WTC11 (cell line): ENCODE data around the gene ZNF622. TPM values are rescaled to one million over a fixed set of nuclear protein-coding genes. Genes with fewer than 3 reads are reported as not detected.

Experiments
- ATAC-seq: fragments of 200-7000 bp; cut with Tn5 transposase; 2 replicates; pipeline ENCODE4 v1.10.0; 2021; ENCODE audit warnings: mild to moderate bottlenecking, moderate library complexity
- CTCF ChIA-PET: fragments of 300-600 bp; sonication (Branson Sonifier 250); formaldehyde crosslinking; loops from one replicate; lab custom pipeline; 2021; ENCODE audit warnings: antibody characterized with exemption; lab: Charles Lee
- POLR2A ChIA-PET: fragments of 350-600 bp; sonication (Branson Sonifier 250); formaldehyde crosslinking; loops from one replicate; lab custom pipeline; 2021; ENCODE audit warnings: antibody characterized with exemption; lab: Charles Lee
- DNase-seq: peaks from one replicate; pipeline ENCODE4 v3.0.0; 2021; ENCODE audit warnings: low spot score
- H3K27ac Mint-ChIP-seq: 2 replicates; pipeline ENCODE4 v1.8.0; 2021; ENCODE audit warnings: mixed read lengths
- H3K27me3 Mint-ChIP-seq: 2 replicates; pipeline ENCODE4 v1.8.0; 2021; ENCODE audit warnings: low read depth, mild to moderate bottlenecking, moderate library complexity, mixed read lengths
- H3K36me3 Mint-ChIP-seq: 2 replicates; pipeline ENCODE4 v1.8.0; 2021; ENCODE audit warnings: mixed read lengths
- H3K4me1 Mint-ChIP-seq: 2 replicates; pipeline ENCODE4 v1.8.0; 2022; ENCODE audit warnings: mixed read lengths
- H3K4me3 Mint-ChIP-seq: 2 replicates; pipeline ENCODE4 v1.8.0; 2021; ENCODE audit warnings: mild to moderate bottlenecking, moderate library complexity, mixed read lengths
- H3K9me3 Mint-ChIP-seq: 2 replicates; pipeline ENCODE4 v1.8.0; 2021; ENCODE audit warnings: mixed read lengths
- ATF1 ChIP-seq: sonication (generic); formaldehyde crosslinking; IDR thresholded peaks from 2 replicates; pipeline ENCODE4 v1.8.1; 2023; ENCODE audit warnings: mild to moderate bottlenecking, moderate library complexity, missing genetic modification reagents
- CREM ChIP-seq: sonication (generic); formaldehyde crosslinking; IDR thresholded peaks from 2 replicates; pipeline ENCODE4 v1.8.1; 2022; ENCODE audit warnings: mild to moderate bottlenecking, missing genetic modification reagents, moderate library complexity
- FOXJ3 ChIP-seq: sonication (generic); formaldehyde crosslinking; IDR thresholded peaks from 2 replicates; pipeline ENCODE4 v1.9.0; 2021; ENCODE audit warnings: missing genetic modification reagents, mild to moderate bottlenecking, borderline replicate concordance
- FOXK1 ChIP-seq: sonication (generic); formaldehyde crosslinking; IDR thresholded peaks from 2 replicates; pipeline ENCODE4 v1.8.0; 2022; ENCODE audit warnings: mild to moderate bottlenecking, moderate library complexity, missing genetic modification reagents
- GRHL2 ChIP-seq: fragments of 250-450 bp; sonication (Bioruptor Pico); IDR thresholded peaks from 2 replicates; pipeline ENCODE4 v1.8.0; 2022; ENCODE audit warnings: mild to moderate bottlenecking, moderate library complexity; ENCODE audit not compliant: insufficient replicate concordance, severe bottlenecking
- HMGA2 ChIP-seq: fragments of 250-450 bp; sonication (Bioruptor Pico); IDR thresholded peaks from 2 replicates; pipeline ENCODE4 v1.4.0; 2021; ENCODE audit warnings: mild to moderate bottlenecking, moderate library complexity
- MYBL2 ChIP-seq: sonication (generic); formaldehyde crosslinking; IDR thresholded peaks from 2 replicates; pipeline ENCODE4 v1.8.1; 2023; ENCODE audit warnings: mild to moderate bottlenecking, moderate library complexity, missing genetic modification reagents
- OVOL2 ChIP-seq: fragments of 250-450 bp; sonication (Bioruptor Pico); IDR thresholded peaks from 2 replicates; pipeline ENCODE4 v1.9.0; 2021; ENCODE audit warnings: mild to moderate bottlenecking, borderline replicate concordance
- PRRX2 ChIP-seq: fragments of 250-450 bp; sonication (Bioruptor Pico); IDR thresholded peaks from 2 replicates; pipeline ENCODE4 v1.8.0; 2021; ENCODE audit warnings: mild to moderate bottlenecking
- TCF7 ChIP-seq: sonication (generic); formaldehyde crosslinking; IDR thresholded peaks from 2 replicates; pipeline ENCODE4 v1.8.0; 2022; ENCODE audit warnings: mild to moderate bottlenecking, low read depth, missing genetic modification reagents, moderate library complexity
- ZNF232 ChIP-seq: sonication (generic); formaldehyde crosslinking; IDR thresholded peaks from 2 replicates; pipeline ENCODE4 v1.8.0; 2022; ENCODE audit warnings: mild to moderate bottlenecking, missing genetic modification reagents
- ZNF396 ChIP-seq: fragments of 250-450 bp; sonication (Bioruptor Pico); IDR thresholded peaks from 2 replicates; pipeline ENCODE4 v1.8.0; 2021; ENCODE audit warnings: mild to moderate bottlenecking, moderate library complexity, borderline replicate concordance
- total RNA-seq: library from RNA; stranded (reverse); gene quantifications from 3 replicates; pipeline ENCODE4 v1.2.3, GENCODE V29; 2021
- TF ChIP-seq, protein P1 (sequence below): sonication (generic); formaldehyde crosslinking; IDR thresholded peaks from 2 replicates; pipeline ENCODE4 v1.8.1; 2023; ENCODE audit warnings: mild to moderate bottlenecking, missing genetic modification reagents, moderate library complexity
- TF ChIP-seq, protein P2 (sequence below): sonication (generic); formaldehyde crosslinking; IDR thresholded peaks from 2 replicates; pipeline ENCODE4 v1.8.1; 2023; ENCODE audit warnings: mild to moderate bottlenecking, missing genetic modification reagents, moderate library complexity
- TF ChIP-seq, protein P3 (sequence below): sonication (generic); formaldehyde crosslinking; IDR thresholded peaks from 2 replicates; pipeline ENCODE4 v1.8.1; 2022; ENCODE audit warnings: low read depth, missing genetic modification reagents, borderline replicate concordance
- TF ChIP-seq, protein P4 (sequence below): sonication (generic); formaldehyde crosslinking; IDR thresholded peaks from 2 replicates; pipeline ENCODE4 v1.8.0; 2022; ENCODE audit warnings: mild to moderate bottlenecking, missing genetic modification reagents
- TF ChIP-seq, protein P5 (sequence below): sonication (generic); formaldehyde crosslinking; IDR thresholded peaks from 2 replicates; pipeline ENCODE4 v1.8.0; 2022; ENCODE audit warnings: mild to moderate bottlenecking, missing genetic modification reagents
- TF ChIP-seq, protein P6 (sequence below): fragments of 250-450 bp; sonication (Bioruptor Pico); IDR thresholded peaks from 2 replicates; pipeline ENCODE4 v1.8.0; 2021; ENCODE audit warnings: mild to moderate bottlenecking
- TF ChIP-seq, protein P7 (sequence below): sonication (generic); formaldehyde crosslinking; IDR thresholded peaks from 2 replicates; pipeline ENCODE4 v1.8.0; 2022; ENCODE audit warnings: mild to moderate bottlenecking, missing genetic modification reagents
- TF ChIP-seq, protein P8 (sequence below): sonication (generic); formaldehyde crosslinking; IDR thresholded peaks from 2 replicates; pipeline ENCODE4 v1.8.1; 2022; ENCODE audit warnings: mild to moderate bottlenecking, missing genetic modification reagents, moderate library complexity, borderline replicate concordance
- TF ChIP-seq, protein P9 (sequence below): sonication (generic); formaldehyde crosslinking; IDR thresholded peaks from 2 replicates; pipeline ENCODE4 v1.8.1; 2022; ENCODE audit warnings: mild to moderate bottlenecking, moderate library complexity, missing genetic modification reagents

ZNF622 gene
- total RNA-seq, 1 experiment from 2014 or later: 37.9 TPM

DNA sequence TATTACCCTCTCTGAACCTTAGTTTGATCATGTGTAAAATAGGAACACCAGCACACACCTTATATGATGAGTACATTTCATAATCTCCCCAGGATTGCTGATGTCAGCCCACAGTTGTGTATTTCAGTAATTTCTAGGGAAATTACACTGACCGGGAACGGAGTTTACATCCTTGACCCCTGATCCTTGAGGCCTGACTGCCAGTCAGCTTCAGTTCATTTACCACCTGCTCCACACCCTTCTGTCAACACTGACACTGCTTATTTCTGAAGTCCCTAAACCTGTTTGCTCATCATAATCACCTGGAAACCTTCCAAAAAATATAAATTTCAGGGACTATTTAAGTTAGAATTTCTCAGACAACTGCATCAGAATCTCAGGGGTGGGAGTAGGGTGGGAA is 55.3 kb downstream of the ZNF622 start:
- ChIA-PET POLR2A (no interaction called here), CTCF (no interaction called here)
- TF ChIP-seq, protein P1, sequence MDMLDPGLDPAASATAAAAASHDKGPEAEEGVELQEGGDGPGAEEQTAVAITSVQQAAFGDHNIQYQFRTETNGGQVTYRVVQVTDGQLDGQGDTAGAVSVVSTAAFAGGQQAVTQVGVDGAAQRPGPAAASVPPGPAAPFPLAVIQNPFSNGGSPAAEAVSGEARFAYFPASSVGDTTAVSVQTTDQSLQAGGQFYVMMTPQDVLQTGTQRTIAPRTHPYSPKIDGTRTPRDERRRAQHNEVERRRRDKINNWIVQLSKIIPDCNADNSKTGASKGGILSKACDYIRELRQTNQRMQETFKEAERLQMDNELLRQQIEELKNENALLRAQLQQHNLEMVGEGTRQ (CRISPR knock-in tag): no peak
- TF ChIP-seq, protein P2, sequence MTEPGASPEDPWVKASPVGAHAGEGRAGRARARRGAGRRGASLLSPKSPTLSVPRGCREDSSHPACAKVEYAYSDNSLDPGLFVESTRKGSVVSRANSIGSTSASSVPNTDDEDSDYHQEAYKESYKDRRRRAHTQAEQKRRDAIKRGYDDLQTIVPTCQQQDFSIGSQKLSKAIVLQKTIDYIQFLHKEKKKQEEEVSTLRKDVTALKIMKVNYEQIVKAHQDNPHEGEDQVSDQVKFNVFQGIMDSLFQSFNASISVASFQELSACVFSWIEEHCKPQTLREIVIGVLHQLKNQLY (CRISPR knock-in tag): no peak
- TF ChIP-seq HMGA2 (CRISPR knock-in tag) (no peak), GRHL2 (CRISPR knock-in tag) (no peak), ZNF232 (CRISPR knock-in tag) (no peak), FOXJ3 (no peak), ATF1 (no peak), FOXK1 (CRISPR knock-in tag) (no peak), CREM (CRISPR knock-in tag) (no peak)
- TF ChIP-seq, protein P3, sequence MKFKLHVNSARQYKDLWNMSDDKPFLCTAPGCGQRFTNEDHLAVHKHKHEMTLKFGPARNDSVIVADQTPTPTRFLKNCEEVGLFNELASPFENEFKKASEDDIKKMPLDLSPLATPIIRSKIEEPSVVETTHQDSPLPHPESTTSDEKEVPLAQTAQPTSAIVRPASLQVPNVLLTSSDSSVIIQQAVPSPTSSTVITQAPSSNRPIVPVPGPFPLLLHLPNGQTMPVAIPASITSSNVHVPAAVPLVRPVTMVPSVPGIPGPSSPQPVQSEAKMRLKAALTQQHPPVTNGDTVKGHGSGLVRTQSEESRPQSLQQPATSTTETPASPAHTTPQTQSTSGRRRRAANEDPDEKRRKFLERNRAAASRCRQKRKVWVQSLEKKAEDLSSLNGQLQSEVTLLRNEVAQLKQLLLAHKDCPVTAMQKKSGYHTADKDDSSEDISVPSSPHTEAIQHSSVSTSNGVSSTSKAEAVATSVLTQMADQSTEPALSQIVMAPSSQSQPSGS: no peak
- TF ChIP-seq, protein P4, sequence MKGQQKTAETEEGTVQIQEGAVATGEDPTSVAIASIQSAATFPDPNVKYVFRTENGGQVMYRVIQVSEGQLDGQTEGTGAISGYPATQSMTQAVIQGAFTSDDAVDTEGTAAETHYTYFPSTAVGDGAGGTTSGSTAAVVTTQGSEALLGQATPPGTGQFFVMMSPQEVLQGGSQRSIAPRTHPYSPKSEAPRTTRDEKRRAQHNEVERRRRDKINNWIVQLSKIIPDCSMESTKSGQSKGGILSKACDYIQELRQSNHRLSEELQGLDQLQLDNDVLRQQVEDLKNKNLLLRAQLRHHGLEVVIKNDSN (CRISPR knock-in tag): no peak
- TF ChIP-seq, protein P5, sequence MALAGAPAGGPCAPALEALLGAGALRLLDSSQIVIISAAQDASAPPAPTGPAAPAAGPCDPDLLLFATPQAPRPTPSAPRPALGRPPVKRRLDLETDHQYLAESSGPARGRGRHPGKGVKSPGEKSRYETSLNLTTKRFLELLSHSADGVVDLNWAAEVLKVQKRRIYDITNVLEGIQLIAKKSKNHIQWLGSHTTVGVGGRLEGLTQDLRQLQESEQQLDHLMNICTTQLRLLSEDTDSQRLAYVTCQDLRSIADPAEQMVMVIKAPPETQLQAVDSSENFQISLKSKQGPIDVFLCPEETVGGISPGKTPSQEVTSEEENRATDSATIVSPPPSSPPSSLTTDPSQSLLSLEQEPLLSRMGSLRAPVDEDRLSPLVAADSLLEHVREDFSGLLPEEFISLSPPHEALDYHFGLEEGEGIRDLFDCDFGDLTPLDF (CRISPR knock-in tag): no peak
- TF ChIP-seq, protein P6, sequence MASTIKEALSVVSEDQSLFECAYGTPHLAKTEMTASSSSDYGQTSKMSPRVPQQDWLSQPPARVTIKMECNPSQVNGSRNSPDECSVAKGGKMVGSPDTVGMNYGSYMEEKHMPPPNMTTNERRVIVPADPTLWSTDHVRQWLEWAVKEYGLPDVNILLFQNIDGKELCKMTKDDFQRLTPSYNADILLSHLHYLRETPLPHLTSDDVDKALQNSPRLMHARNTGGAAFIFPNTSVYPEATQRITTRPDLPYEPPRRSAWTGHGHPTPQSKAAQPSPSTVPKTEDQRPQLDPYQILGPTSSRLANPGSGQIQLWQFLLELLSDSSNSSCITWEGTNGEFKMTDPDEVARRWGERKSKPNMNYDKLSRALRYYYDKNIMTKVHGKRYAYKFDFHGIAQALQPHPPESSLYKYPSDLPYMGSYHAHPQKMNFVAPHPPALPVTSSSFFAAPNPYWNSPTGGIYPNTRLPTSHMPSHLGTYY (CRISPR knock-in tag): no peak
- TF ChIP-seq, protein P7, sequence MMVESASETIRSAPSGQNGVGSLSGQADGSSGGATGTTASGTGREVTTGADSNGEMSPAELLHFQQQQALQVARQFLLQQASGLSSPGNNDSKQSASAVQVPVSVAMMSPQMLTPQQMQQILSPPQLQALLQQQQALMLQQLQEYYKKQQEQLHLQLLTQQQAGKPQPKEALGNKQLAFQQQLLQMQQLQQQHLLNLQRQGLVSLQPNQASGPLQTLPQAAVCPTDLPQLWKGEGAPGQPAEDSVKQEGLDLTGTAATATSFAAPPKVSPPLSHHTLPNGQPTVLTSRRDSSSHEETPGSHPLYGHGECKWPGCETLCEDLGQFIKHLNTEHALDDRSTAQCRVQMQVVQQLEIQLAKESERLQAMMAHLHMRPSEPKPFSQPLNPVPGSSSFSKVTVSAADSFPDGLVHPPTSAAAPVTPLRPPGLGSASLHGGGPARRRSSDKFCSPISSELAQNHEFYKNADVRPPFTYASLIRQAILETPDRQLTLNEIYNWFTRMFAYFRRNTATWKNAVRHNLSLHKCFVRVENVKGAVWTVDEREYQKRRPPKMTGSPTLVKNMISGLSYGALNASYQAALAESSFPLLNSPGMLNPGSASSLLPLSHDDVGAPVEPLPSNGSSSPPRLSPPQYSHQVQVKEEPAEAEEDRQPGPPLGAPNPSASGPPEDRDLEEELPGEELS: no peak
- H3K36me3 Mint-ChIP-seq: peaks cover 4% of the 10 kb centered on the region
- H3K9me3 Mint-ChIP-seq: peaks cover 37% of the 10 kb centered on the region
- DNase-seq: no peak
- H3K4me3 Mint-ChIP-seq: no peak overlapping the region
- no peaks in the 10 kb centered on the region; the same call in 1 of the 2 replicates for H3K27me3 Mint-ChIP-seq
- no peak overlapping the region for H3K27ac Mint-ChIP-seq
- peaks cover 17% of the 10 kb centered on the region for H3K4me1 Mint-ChIP-seq
- no peak for ATAC-seq

DNA sequence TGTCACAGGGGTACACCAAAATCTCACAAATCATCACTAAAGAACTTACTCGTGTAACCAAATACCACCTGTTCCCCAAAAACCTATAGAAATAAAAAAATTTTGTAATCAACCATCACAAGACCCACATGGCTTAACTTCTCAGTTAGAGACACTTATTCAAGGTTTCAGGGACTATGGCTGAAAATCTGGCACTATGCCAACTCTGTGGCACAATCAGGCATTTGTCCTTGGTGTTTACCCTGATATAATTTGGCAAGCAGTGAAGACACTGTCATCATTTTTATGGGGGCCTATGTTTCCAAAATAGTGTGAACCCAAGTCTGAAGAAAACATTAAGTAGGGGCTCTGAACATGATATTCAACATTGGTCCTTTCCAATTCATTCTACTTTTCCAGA is 59.0 kb downstream of the ZNF622 start:
- ChIA-PET POLR2A (no interaction called here), CTCF (no interaction called here)
- H3K36me3 Mint-ChIP-seq: peaks cover 4% of the 10 kb centered on the region
- peaks cover 17% of the 10 kb centered on the region for H3K4me1 Mint-ChIP-seq
- no peak overlapping the region for H3K4me3 Mint-ChIP-seq
- H3K27me3 Mint-ChIP-seq: no peaks in the 10 kb centered on the region; the same call in 1 of the 2 replicates
- no peak for DNase-seq
- ATAC-seq: no peak
- peaks cover 37% of the 10 kb centered on the region for H3K9me3 Mint-ChIP-seq
- no peak overlapping the region for H3K27ac Mint-ChIP-seq
- TF ChIP-seq, protein P5 (CRISPR knock-in tag): no peak
- TF ChIP-seq HMGA2 (CRISPR knock-in tag) (no peak), PRRX2 (CRISPR knock-in tag) (no peak), ZNF396 (CRISPR knock-in tag) (no peak), MYBL2 (CRISPR knock-in tag) (no peak), OVOL2 (CRISPR knock-in tag) (no peak), TCF7 (CRISPR knock-in tag) (no peak)
- TF ChIP-seq, protein P8, sequence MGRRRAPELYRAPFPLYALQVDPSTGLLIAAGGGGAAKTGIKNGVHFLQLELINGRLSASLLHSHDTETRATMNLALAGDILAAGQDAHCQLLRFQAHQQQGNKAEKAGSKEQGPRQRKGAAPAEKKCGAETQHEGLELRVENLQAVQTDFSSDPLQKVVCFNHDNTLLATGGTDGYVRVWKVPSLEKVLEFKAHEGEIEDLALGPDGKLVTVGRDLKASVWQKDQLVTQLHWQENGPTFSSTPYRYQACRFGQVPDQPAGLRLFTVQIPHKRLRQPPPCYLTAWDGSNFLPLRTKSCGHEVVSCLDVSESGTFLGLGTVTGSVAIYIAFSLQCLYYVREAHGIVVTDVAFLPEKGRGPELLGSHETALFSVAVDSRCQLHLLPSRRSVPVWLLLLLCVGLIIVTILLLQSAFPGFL (CRISPR knock-in tag): no peak
- TF ChIP-seq, protein P9, sequence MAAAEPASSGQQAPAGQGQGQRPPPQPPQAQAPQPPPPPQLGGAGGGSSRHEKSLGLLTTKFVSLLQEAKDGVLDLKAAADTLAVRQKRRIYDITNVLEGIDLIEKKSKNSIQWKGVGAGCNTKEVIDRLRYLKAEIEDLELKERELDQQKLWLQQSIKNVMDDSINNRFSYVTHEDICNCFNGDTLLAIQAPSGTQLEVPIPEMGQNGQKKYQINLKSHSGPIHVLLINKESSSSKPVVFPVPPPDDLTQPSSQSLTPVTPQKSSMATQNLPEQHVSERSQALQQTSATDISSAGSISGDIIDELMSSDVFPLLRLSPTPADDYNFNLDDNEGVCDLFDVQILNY (CRISPR knock-in tag): no peak
